Breast epithelium (tissue), 3 donors: ENCODE data around the gene TPRN.

ENCODE experiments used
- POLR2A ChIP-seq: fragments of 450-650 bp; IDR thresholded peaks from one replicate; pipeline ENCODE4 v1.6.1; 2016; ENCODE audit warnings: antibody characterized with exemption, mild to moderate bottlenecking, moderate library complexity
- TF ChIP-seq, protein P1 (sequence below), 3 donors: fragments of 450-650 bp; IDR thresholded peaks; one replicate each; pipeline ENCODE4 v1.5.1; 2016 to 2017; ENCODE audit warnings: antibody characterized with exemption in 3 of 3, mild to moderate bottlenecking in 3 of 3, moderate library complexity in 3 of 3

DNA sequence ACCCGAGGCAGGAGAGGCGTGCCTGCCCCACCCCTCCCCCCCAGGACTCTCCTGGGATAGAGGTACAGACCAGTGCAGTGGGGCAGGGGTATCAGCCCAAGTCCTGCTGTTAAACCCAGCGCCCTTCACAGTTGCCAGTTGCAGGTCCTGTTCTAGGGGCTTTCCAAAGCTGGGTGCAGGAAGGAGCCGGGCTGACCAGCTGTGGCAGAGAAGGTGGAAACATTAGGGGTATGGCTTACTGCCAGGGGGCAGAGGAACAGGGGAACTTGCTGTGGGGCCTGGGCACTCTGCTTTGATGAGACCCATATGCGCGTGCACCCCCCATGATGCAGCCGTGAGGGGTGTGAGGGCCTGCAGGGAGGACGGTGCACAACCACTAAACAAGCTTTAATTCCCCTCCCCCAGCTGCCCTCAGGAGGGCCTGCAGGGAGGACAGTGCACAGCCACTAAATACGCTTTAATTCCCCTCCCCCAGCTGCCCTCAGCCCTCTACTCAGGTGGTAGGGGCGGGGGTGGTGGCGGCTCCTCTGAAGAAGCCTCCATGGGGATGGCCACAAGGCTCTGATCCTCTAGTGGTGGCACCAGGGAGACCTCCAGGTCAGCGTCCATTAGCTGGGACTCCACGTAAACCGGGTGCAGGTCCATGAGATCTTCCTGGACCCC is 29.9 kb downstream of the TPRN start:
- TF ChIP-seq, protein P1, sequence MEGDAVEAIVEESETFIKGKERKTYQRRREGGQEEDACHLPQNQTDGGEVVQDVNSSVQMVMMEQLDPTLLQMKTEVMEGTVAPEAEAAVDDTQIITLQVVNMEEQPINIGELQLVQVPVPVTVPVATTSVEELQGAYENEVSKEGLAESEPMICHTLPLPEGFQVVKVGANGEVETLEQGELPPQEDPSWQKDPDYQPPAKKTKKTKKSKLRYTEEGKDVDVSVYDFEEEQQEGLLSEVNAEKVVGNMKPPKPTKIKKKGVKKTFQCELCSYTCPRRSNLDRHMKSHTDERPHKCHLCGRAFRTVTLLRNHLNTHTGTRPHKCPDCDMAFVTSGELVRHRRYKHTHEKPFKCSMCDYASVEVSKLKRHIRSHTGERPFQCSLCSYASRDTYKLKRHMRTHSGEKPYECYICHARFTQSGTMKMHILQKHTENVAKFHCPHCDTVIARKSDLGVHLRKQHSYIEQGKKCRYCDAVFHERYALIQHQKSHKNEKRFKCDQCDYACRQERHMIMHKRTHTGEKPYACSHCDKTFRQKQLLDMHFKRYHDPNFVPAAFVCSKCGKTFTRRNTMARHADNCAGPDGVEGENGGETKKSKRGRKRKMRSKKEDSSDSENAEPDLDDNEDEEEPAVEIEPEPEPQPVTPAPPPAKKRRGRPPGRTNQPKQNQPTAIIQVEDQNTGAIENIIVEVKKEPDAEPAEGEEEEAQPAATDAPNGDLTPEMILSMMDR (IDR thresholded peaks at IDR 0.05) = no peak
- no peak for TF ChIP-seq POLR2A
